ENCODE measurements around the gene TEX19. TPM values are rescaled to one million over a fixed set of nuclear protein-coding genes. Genes with fewer than 3 reads are reported as not detected.

TEX19 gene
- total RNA-seq, 2 experiments from 2014 or later: not detected

DNA sequence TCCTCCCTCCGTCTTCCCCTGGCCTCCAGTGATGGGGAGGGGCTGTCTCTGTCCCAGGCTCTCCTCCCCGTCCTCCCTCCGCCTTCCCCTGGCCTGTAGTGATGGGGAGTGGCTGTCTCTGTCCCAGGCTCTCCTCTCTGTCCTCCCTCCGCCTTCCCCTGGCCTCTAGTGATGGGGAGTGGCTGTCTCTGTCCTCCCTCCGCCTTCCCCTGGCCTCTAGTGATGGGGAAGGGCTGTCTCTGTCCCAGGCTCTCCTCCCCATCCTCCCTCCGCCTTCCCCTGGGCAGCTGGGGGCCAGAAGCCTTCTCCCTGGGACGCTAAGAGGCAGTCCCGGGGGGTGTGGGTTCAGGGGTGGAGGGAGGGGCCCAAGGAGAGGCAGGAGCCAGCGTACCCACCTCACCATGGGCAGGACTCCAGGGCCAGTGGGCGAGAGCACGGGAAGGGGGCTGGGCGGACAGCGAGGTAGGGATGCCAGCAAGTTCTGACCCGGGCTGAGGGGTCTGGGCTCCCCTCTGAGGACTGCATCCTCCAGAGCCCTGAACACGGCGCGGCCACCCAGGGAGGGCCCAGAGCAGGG, 27.3 kb downstream of the TEX19 start:
- no peak for ATAC-seq
- intact Hi-C loops (cut with micrococcal nuclease): no loop called here
- ChIA-PET POLR2A (no interaction called here), CTCF (no interaction called here)
- Mint-ChIP-seq H3K9me3 (no peaks in the 10 kb centered on the region), H3K27ac (no peak overlapping the region), H3K27me3 (peaks cover 6% of the 10 kb centered on the region), H3K36me3 (ENCODE audit: low read depth) (no peaks in the 10 kb centered on the region), H3K4me1 (ENCODE audit: low read depth) (peaks cover under 1% of the 10 kb centered on the region), H3K4me3 (no peak overlapping the region)
- TF ChIP-seq, protein P1, sequence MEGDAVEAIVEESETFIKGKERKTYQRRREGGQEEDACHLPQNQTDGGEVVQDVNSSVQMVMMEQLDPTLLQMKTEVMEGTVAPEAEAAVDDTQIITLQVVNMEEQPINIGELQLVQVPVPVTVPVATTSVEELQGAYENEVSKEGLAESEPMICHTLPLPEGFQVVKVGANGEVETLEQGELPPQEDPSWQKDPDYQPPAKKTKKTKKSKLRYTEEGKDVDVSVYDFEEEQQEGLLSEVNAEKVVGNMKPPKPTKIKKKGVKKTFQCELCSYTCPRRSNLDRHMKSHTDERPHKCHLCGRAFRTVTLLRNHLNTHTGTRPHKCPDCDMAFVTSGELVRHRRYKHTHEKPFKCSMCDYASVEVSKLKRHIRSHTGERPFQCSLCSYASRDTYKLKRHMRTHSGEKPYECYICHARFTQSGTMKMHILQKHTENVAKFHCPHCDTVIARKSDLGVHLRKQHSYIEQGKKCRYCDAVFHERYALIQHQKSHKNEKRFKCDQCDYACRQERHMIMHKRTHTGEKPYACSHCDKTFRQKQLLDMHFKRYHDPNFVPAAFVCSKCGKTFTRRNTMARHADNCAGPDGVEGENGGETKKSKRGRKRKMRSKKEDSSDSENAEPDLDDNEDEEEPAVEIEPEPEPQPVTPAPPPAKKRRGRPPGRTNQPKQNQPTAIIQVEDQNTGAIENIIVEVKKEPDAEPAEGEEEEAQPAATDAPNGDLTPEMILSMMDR (IDR thresholded peaks at IDR 0.05): no peak
- no peak for DNase-seq

DNA sequence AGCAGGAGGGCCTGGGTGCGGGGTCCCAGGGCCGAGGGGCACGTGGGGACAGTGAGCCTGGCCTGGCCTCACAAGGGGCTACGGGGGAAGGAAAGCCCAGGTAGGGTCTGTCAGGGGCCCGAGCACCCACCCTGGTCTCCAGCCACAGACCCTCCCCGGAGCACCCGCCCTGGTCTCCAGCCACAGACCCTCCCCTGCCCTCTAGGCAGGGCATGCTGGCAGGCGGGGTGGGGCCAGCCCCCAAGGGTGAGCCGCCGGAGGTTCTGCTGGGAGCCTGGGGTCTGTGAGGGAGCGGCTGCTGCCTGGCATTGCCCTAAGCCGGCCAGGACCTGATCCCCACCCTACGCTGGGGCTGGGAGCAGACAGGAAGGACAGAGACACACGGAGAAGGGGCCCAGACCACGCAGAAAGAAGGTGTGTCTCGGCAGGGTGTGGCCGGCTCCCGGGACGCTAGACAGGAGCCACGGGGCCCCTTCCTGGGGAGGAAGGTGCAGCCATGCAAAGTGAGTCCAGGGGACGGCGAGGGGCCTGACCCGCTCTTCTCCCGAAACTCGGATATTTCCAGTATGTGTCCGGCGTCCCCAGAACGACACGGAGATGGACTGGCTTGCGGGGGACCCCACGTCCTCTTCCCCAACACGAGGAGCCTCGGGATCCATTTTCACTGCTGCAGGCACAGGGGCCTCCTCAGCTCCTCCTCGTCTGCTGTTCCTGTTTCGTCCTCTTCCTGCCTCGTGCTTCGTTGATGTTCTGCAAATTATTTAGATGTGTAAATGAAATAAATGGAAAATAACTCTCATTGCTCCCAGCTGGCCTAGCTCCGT, 28.0 kb downstream of the TEX19 start:
- H3K27me3 Mint-ChIP-seq: peaks cover 3% of the 10 kb centered on the region
- H3K4me3 Mint-ChIP-seq: no peak overlapping the region
- no peaks in the 10 kb centered on the region for H3K4me1 Mint-ChIP-seq (ENCODE audit: low read depth)
- H3K9me3 Mint-ChIP-seq: no peaks in the 10 kb centered on the region
- no peaks in the 10 kb centered on the region for H3K36me3 Mint-ChIP-seq (ENCODE audit: low read depth)
- CTCF ChIA-PET: no interaction called here
- no peak overlapping the region for H3K27ac Mint-ChIP-seq
- POLR2A ChIA-PET: no interaction called here
- TF ChIP-seq, protein P1 (IDR thresholded peaks at IDR 0.05): no peak
- intact Hi-C loops (cut with micrococcal nuclease): no loop called here
- ATAC-seq (no peak), DNase-seq (no peak)

DNA sequence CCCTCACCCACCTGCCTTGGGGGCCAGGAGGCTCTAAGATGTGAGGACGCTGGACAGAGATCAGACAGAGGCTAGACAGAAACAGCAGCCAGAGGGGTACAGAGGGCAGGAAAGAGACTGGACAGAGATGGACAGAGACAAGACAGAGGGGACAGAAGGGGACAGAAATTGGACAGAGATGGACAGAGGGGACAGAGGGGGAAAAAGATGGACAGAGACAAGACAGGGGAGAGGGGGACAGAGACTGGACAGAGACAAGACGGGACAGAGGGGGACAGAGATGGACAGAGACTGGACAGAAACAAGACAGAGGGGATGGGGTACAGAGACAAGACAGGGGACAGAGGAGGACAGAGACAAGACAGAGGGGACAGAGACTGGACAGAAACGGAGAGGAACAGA, 28.7 kb downstream of the TEX19 start:
- DNase-seq (no peak), ATAC-seq (no peak)
- H3K27ac Mint-ChIP-seq: no peak overlapping the region
- no peaks in the 10 kb centered on the region for H3K36me3 Mint-ChIP-seq (ENCODE audit: low read depth)
- TF ChIP-seq, protein P1 (IDR thresholded peaks at IDR 0.05): no peak
- peaks cover 3% of the 10 kb centered on the region for H3K27me3 Mint-ChIP-seq
- CTCF ChIA-PET: no interaction called here
- intact Hi-C loops (cut with micrococcal nuclease): no loop called here
- no peak overlapping the region for H3K4me3 Mint-ChIP-seq
- H3K4me1 Mint-ChIP-seq (ENCODE audit: low read depth): no peaks in the 10 kb centered on the region
- H3K9me3 Mint-ChIP-seq: no peaks in the 10 kb centered on the region
- POLR2A ChIA-PET: no interaction called here

DNA sequence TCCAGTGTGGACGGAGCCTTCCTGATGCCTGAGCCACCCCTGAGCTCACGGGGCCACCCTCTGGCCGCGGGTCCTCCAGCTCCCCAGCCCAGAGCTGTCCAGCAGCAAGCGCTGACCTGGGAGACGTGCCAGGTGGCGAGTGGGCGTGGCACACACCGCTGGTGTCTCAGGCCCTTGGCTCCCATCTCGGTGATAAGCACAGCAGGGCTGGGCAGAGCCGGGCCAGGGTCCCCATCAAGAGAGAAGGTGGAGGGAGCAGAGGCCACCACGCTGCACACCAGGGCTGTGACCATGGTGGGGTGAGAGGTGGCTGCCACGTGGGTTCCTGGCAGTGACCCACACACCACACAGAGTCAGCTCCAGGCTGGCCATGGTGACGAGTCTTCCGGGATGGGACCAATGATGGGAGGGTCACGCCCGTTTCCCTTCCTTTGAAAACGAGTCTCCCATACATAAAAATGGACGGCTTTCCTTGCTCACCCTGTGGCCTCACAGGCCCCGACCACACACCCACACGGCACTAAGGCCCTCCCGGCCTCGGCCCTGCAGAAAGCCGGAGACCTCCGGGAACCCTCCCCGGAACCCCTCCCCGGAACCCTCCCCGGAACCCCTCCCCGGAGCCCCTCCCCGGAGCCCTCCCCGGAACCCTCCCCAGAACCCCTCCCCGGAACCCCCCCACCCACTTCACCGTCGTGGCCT, 29.3 kb downstream of the TEX19 start:
- TF ChIP-seq, protein P1 (IDR thresholded peaks at IDR 0.05): no peak
- DNase-seq: no peak
- Mint-ChIP-seq H3K9me3 (no peaks in the 10 kb centered on the region), H3K36me3 (ENCODE audit: low read depth) (no peaks in the 10 kb centered on the region), H3K4me1 (ENCODE audit: low read depth) (no peaks in the 10 kb centered on the region), H3K4me3 (no peak overlapping the region), H3K27ac (no peak overlapping the region), H3K27me3 (peaks cover 3% of the 10 kb centered on the region)
- no peak for ATAC-seq
- intact Hi-C loops (cut with micrococcal nuclease): no loop called here
- CTCF ChIA-PET: no interaction called here
- POLR2A ChIA-PET: no interaction called here

DNA sequence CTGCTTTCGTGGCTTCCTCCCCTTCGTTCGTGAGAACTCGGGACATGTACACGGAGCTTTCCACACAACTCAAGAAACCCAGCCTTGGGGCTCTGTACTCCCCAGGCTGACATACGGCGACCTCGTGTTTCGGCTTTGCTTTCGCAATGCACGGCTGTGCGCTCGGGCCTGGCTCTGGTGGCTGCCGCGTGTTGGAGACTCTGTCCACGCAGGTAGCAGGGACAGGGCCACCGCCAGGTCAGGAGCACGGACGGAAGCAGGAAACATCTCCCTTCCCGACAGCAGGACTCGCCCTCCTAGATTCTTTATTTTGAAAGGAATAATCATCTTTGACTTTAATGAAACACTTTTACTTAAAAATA, 29.9 kb downstream of the TEX19 start:
- intact Hi-C loops (cut with micrococcal nuclease): no loop called here
- Mint-ChIP-seq H3K4me1 (ENCODE audit: low read depth) (no peaks in the 10 kb centered on the region), H3K9me3 (no peaks in the 10 kb centered on the region), H3K36me3 (ENCODE audit: low read depth) (peaks cover 1% of the 10 kb centered on the region), H3K27ac (no peak overlapping the region), H3K4me3 (no peak overlapping the region), H3K27me3 (no peaks in the 10 kb centered on the region)
- TF ChIP-seq, protein P1 (IDR thresholded peaks at IDR 0.05): no peak
- ChIA-PET POLR2A (interaction anchor here (0.5 kb wide), 1 partner anchor 121 kb away, joined by 3 read pairs; no protein-coding TSS in a partner anchor), CTCF (no interaction called here)
- ATAC-seq: no peak
- no peak for DNase-seq

All from activated CD8-positive, alpha-beta T cell treated with anti-CD3 and anti-CD28 coated beads for 36 hours (primary cell).